SKM-1 treated with dmso at 0.1 percent for 144 hours (cell line): ENCODE measurements around the gene COL9A3.

Experiments used
- DNase-seq: peaks from one replicate; lab custom pipeline; 2025; ENCODE audit not compliant: unreplicated experiment; lab: John Stamatoyannopoulos, UW

The COL9A3 gene

GRCh38 chr20:62816884-62817873 is at the start of gene COL9A3:
Gene COL9A3, plus strand, starts transcription at chr20:62817050. Its CDS starts 15 bp downstream, at chr20:62817065.
- no peak for DNase-seq

GRCh38 chr20:62768234-62768546 is 48.7 kb upstream of the COL9A3 start:
- DNase-seq, result no peak

GRCh38 chr20:62768551-62769287 is 48.1 kb upstream of the COL9A3 start:
- no peak for DNase-seq

- no peak for DNase-seq
These were observed 47.3 kb upstream of the COL9A3 start for GRCh38 chr20:62769346-62770071.

GRCh38 chr20:62770111-62770910 is 46.5 kb upstream of the COL9A3 start:
- no peak for DNase-seq

- no peak for DNase-seq
These were observed 45.9 kb upstream of the COL9A3 start for GRCh38 chr20:62770916-62771315.

- no peak for DNase-seq
These were observed 45.3 kb upstream of the COL9A3 start for GRCh38 chr20:62771396-62772102.

GRCh38 chr20:62772103-62772611 is 44.7 kb upstream of the COL9A3 start:
- no peak for DNase-seq

GRCh38 chr20:62772619-62772989 is 44.2 kb upstream of the COL9A3 start:
- DNase-seq, result no peak

GRCh38 chr20:62772990-62773844 is 43.6 kb upstream of the COL9A3 start:
- no peak for DNase-seq

- no peak for DNase-seq
These were observed 42.8 kb upstream of the COL9A3 start for GRCh38 chr20:62773845-62774714.

GRCh38 chr20:62774762-62775161 is 42.1 kb upstream of the COL9A3 start:
- no peak for DNase-seq

GRCh38 chr20:62775206-62775605 is 41.6 kb upstream of the COL9A3 start:
- DNase-seq, result no peak

GRCh38 chr20:62776035-62776691 is 40.7 kb upstream of the COL9A3 start:
- no peak for DNase-seq

GRCh38 chr20:62776692-62777527 is 39.9 kb upstream of the COL9A3 start:
- peak; percentile 29 for DNase-seq

- DNase-seq, result no peak
These were observed 39.4 kb upstream of the COL9A3 start for GRCh38 chr20:62777528-62777830.

GRCh38 chr20:62778058-62778457 is 38.8 kb upstream of the COL9A3 start:
- no peak for DNase-seq
